ENCODE results near the gene MACROD1. TPM values are rescaled to one million over a fixed set of nuclear protein-coding genes. Genes with fewer than 3 reads are reported as not detected.

Gene MACROD1
- total and polyA plus RNA-seq, 2 of the 13 experiments (the other 11 are each of a cell fraction or from before 2014, with no cell fraction given): 23.1 to 34.5 TPM

GRCh38 chr11:64192434-64192833 is 26.5 kb upstream of the MACROD1 start:
- TF ChIP-seq ADNP (CRISPR knock-in tag; IDR thresholded peaks at IDR 0.05): no peak
- TF ChIP-seq SRY (CRISPR knock-in tag; IDR thresholded peaks at IDR 0.05): no peak
- TF ChIP-seq ZNF597 (CRISPR knock-in tag; IDR thresholded peaks at IDR 0.05): no peak
- no peak for TF ChIP-seq MIXL1 (CRISPR knock-in tag; IDR thresholded peaks at IDR 0.05)
- TF ChIP-seq, protein P1, sequence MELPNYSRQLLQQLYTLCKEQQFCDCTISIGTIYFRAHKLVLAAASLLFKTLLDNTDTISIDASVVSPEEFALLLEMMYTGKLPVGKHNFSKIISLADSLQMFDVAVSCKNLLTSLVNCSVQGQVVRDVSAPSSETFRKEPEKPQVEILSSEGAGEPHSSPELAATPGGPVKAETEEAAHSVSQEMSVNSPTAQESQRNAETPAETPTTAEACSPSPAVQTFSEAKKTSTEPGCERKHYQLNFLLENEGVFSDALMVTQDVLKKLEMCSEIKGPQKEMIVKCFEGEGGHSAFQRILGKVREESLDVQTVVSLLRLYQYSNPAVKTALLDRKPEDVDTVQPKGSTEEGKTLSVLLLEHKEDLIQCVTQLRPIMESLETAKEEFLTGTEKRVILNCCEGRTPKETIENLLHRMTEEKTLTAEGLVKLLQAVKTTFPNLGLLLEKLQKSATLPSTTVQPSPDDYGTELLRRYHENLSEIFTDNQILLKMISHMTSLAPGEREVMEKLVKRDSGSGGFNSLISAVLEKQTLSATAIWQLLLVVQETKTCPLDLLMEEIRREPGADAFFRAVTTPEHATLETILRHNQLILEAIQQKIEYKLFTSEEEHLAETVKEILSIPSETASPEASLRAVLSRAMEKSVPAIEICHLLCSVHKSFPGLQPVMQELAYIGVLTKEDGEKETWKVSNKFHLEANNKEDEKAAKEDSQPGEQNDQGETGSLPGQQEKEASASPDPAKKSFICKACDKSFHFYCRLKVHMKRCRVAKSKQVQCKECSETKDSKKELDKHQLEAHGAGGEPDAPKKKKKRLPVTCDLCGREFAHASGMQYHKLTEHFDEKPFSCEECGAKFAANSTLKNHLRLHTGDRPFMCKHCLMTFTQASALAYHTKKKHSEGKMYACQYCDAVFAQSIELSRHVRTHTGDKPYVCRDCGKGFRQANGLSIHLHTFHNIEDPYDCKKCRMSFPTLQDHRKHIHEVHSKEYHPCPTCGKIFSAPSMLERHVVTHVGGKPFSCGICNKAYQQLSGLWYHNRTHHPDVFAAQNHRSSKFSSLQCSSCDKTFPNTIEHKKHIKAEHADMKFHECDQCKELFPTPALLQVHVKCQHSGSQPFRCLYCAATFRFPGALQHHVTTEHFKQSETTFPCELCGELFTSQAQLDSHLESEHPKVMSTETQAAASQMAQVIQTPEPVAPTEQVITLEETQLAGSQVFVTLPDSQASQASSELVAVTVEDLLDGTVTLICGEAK (IDR thresholded peaks at IDR 0.05): no peak
- TF ChIP-seq, protein P1 (CRISPR knock-in tag; IDR thresholded peaks at IDR 0.05): no peak
- no peak for TF ChIP-seq POLR2G (IDR thresholded peaks at IDR 0.05; ENCODE audit: low read depth, low read length)
- TF ChIP-seq HOXA7 (CRISPR knock-in tag; IDR thresholded peaks at IDR 0.05): no peak
- TF ChIP-seq PHF20 (CRISPR knock-in tag; IDR thresholded peaks at IDR 0.05): no peak
- TF ChIP-seq MAX (IDR thresholded peaks at IDR 0.05): no peak
- TF ChIP-seq CENPX (CRISPR knock-in tag; IDR thresholded peaks at IDR 0.05): no peak
- no peak for TF ChIP-seq ZNF234 (CRISPR knock-in tag; conservative IDR thresholded peaks at IDR 0.05)
- TF ChIP-seq EHMT2 (IDR thresholded peaks at IDR 0.05; ENCODE audit: borderline replicate concordance, low read depth, low read length): no peak
- TF ChIP-seq KAT2B (IDR thresholded peaks at IDR 0.05; ENCODE audit: borderline replicate concordance, low read depth, low read length): no peak
- no peak for DNase-seq (ENCODE audit: low spot score)
- Histone ChIP-seq H3K36me3 (replicated peaks in 1 of 2; ENCODE audit: control insufficient read depth in 1 of 2, insufficient read depth in 2 of 2, low read length in 2 of 2) (peaks cover 38 to 55% of the 10 kb centered on the region in 2 experiments), H3K27me3 (ENCODE audit: control insufficient read depth in 1 of 2, insufficient read depth in 2 of 2, low read length in 2 of 2) (no peaks in the 10 kb centered on the region), H3K4me2 (ENCODE audit: low read depth, low read length) (no peak overlapping the region), H2AFZ (ENCODE audit: low read length) (no peak overlapping the region), H3K9me3 (ENCODE audit: low read length) (no peaks in the 10 kb centered on the region), H3K27ac (ENCODE audit: extremely low read length, insufficient read depth, low read length) (no peak overlapping the region), H4K20me1 (ENCODE audit: insufficient read depth, low read length) (peaks cover 19% of the 10 kb centered on the region), H3K4me1 (ENCODE audit: insufficient read depth, low read length) (peaks cover 13% of the 10 kb centered on the region), H3K9ac (ENCODE audit: insufficient read depth, low read depth, low read length) (no peak overlapping the region), H3K79me2 (ENCODE audit: insufficient read depth, low read length) (peaks cover 25% of the 10 kb centered on the region), H3K4me3 (replicated peaks in 1 of 3; ENCODE audit: insufficient read depth in 1 of 3, low read depth in 2 of 3, low read length in 3 of 3) (no peak overlapping the region)
- WGBS (ENCODE audit: low lambda C conversion rate): 90% methylated on average over 4 of the region's 5 CpGs
- in situ Hi-C loops (cut with HindIII; ENCODE audit: extremely low pct_ligation_motif_present, low pct_unique_long_range_greater_than_20kb) (no loop called here), intact Hi-C loops (cut with micrococcal nuclease; ENCODE audit: unreplicated experiment) (no loop called here)
- BruUV-seq (replicated peaks): no TSS peak
- ATAC-seq: no peak
- POLR2A ChIA-PET: no interaction called here
- no peak for FAIRE-seq
- CTCF ChIA-PET (ENCODE audit: low intra/inter-chr PET ratio, low total read pairs): no interaction called here

All from HepG2 (cell line).